A549 (cell line): ENCODE measurements around the gene CELF4.

Source experiments
- CHD2 ChIP-seq: fragments of 150-350 bp; IDR thresholded peaks from 2 replicates; pipeline ENCODE4 v1.6.1; 2014; ENCODE audit warnings: low read length; ENCODE audit not compliant: partially characterized antibody
- POLR2A ChIP-seq: IDR thresholded peaks from 2 replicates; pipeline ENCODE4 v1.6.1; 2012; ENCODE audit warnings: mild to moderate bottlenecking, low read length
- SMC3 ChIP-seq: fragments of >200 bp; sonication (Bioruptor Twin); formaldehyde crosslinking; IDR thresholded peaks from 3 replicates; pipeline ENCODE4 v1.6.1; 2018; ENCODE audit warnings: inconsistent platforms
- TF ChIP-seq, protein P1 (sequence below): fragments of 250-450 bp; sonication (Bioruptor Pico); IDR thresholded peaks from 2 replicates; pipeline ENCODE4 v1.5.0; 2021; ENCODE audit warnings: mild to moderate bottlenecking, moderate library complexity, borderline replicate concordance
- TF ChIP-seq, protein P2 (sequence below): fragments of 450-650 bp; IDR thresholded peaks from 2 replicates; pipeline ENCODE4 v1.6.1; 2014; ENCODE audit warnings: antibody characterized with exemption
- TF ChIP-seq, protein P3 (sequence below): fragments of 200-600 bp; sonication (generic); IDR thresholded peaks from 2 replicates; pipeline ENCODE4 v1.6.1; 2016; ENCODE audit warnings: antibody characterized with exemption, mild to moderate bottlenecking, moderate library complexity
- TF ChIP-seq, protein P4 (sequence below): fragments of >200 bp; sonication (Bioruptor Twin); formaldehyde crosslinking; IDR thresholded peaks from 3 replicates; pipeline ENCODE4 v1.5.1; 2016
- TF ChIP-seq, protein P5 (sequence below): fragments of 150-350 bp; IDR thresholded peaks from 2 replicates; pipeline ENCODE4 v1.6.1; 2014; ENCODE audit warnings: low read depth, mild to moderate bottlenecking, low read length
- TF ChIP-seq, protein P6 (sequence below): fragments of >200 bp; sonication (Bioruptor Twin); formaldehyde crosslinking; IDR thresholded peaks from 3 replicates; pipeline ENCODE4 v1.6.1; 2016

DNA sequence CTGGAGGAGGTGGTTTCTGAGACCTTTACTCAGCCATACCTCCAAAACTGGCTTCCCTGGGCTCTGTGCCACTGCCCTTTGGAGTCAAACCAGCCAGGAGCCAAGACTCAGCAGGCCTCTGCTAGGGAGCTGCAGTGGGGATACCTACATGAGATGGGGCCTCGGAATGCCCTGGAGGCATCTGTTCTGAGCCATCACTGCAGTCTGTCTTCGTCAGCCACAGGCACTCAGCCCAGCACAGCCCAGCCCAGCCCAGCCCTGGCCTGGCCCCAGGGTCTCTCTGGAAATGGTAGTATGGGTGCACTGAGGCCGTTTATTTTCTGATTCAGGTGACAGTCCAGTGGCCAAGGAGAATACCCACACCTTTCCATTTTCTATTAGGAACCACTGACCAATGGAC lies 209.8 kb downstream of the CELF4 start:
- TF ChIP-seq POLR2A: no peak
- TF ChIP-seq, protein P1, sequence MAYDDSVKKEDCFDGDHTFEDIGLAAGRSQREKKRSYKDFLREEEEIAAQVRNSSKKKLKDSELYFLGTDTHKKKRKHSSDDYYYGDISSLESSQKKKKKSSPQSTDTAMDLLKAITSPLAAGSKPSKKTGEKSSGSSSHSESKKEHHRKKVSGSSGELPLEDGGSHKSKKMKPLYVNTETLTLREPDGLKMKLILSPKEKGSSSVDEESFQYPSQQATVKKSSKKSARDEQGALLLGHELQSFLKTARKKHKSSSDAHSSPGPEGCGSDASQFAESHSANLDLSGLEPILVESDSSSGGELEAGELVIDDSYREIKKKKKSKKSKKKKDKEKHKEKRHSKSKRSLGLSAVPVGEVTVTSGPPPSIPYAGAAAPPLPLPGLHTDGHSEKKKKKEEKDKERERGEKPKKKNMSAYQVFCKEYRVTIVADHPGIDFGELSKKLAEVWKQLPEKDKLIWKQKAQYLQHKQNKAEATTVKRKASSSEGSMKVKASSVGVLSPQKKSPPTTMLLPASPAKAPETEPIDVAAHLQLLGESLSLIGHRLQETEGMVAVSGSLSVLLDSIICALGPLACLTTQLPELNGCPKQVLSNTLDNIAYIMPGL (CRISPR knock-in tag): no peak
- TF ChIP-seq, protein P2, sequence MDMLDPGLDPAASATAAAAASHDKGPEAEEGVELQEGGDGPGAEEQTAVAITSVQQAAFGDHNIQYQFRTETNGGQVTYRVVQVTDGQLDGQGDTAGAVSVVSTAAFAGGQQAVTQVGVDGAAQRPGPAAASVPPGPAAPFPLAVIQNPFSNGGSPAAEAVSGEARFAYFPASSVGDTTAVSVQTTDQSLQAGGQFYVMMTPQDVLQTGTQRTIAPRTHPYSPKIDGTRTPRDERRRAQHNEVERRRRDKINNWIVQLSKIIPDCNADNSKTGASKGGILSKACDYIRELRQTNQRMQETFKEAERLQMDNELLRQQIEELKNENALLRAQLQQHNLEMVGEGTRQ: no peak
- TF ChIP-seq, protein P3, sequence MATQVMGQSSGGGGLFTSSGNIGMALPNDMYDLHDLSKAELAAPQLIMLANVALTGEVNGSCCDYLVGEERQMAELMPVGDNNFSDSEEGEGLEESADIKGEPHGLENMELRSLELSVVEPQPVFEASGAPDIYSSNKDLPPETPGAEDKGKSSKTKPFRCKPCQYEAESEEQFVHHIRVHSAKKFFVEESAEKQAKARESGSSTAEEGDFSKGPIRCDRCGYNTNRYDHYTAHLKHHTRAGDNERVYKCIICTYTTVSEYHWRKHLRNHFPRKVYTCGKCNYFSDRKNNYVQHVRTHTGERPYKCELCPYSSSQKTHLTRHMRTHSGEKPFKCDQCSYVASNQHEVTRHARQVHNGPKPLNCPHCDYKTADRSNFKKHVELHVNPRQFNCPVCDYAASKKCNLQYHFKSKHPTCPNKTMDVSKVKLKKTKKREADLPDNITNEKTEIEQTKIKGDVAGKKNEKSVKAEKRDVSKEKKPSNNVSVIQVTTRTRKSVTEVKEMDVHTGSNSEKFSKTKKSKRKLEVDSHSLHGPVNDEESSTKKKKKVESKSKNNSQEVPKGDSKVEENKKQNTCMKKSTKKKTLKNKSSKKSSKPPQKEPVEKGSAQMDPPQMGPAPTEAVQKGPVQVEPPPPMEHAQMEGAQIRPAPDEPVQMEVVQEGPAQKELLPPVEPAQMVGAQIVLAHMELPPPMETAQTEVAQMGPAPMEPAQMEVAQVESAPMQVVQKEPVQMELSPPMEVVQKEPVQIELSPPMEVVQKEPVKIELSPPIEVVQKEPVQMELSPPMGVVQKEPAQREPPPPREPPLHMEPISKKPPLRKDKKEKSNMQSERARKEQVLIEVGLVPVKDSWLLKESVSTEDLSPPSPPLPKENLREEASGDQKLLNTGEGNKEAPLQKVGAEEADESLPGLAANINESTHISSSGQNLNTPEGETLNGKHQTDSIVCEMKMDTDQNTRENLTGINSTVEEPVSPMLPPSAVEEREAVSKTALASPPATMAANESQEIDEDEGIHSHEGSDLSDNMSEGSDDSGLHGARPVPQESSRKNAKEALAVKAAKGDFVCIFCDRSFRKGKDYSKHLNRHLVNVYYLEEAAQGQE: no peak
- TF ChIP-seq, protein P4, sequence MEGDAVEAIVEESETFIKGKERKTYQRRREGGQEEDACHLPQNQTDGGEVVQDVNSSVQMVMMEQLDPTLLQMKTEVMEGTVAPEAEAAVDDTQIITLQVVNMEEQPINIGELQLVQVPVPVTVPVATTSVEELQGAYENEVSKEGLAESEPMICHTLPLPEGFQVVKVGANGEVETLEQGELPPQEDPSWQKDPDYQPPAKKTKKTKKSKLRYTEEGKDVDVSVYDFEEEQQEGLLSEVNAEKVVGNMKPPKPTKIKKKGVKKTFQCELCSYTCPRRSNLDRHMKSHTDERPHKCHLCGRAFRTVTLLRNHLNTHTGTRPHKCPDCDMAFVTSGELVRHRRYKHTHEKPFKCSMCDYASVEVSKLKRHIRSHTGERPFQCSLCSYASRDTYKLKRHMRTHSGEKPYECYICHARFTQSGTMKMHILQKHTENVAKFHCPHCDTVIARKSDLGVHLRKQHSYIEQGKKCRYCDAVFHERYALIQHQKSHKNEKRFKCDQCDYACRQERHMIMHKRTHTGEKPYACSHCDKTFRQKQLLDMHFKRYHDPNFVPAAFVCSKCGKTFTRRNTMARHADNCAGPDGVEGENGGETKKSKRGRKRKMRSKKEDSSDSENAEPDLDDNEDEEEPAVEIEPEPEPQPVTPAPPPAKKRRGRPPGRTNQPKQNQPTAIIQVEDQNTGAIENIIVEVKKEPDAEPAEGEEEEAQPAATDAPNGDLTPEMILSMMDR: no peak
- no peak for TF ChIP-seq CHD2
- TF ChIP-seq, protein P5, sequence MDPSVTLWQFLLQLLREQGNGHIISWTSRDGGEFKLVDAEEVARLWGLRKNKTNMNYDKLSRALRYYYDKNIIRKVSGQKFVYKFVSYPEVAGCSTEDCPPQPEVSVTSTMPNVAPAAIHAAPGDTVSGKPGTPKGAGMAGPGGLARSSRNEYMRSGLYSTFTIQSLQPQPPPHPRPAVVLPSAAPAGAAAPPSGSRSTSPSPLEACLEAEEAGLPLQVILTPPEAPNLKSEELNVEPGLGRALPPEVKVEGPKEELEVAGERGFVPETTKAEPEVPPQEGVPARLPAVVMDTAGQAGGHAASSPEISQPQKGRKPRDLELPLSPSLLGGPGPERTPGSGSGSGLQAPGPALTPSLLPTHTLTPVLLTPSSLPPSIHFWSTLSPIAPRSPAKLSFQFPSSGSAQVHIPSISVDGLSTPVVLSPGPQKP: no peak
- TF ChIP-seq SMC3: no peak
- TF ChIP-seq, protein P6, sequence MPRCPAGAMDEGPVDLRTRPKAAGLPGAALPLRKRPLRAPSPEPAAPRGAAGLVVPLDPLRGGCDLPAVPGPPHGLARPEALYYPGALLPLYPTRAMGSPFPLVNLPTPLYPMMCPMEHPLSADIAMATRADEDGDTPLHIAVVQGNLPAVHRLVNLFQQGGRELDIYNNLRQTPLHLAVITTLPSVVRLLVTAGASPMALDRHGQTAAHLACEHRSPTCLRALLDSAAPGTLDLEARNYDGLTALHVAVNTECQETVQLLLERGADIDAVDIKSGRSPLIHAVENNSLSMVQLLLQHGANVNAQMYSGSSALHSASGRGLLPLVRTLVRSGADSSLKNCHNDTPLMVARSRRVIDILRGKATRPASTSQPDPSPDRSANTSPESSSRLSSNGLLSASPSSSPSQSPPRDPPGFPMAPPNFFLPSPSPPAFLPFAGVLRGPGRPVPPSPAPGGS: no peak
